ENCODE results near the gene APLF.

Gene APLF

DNA sequence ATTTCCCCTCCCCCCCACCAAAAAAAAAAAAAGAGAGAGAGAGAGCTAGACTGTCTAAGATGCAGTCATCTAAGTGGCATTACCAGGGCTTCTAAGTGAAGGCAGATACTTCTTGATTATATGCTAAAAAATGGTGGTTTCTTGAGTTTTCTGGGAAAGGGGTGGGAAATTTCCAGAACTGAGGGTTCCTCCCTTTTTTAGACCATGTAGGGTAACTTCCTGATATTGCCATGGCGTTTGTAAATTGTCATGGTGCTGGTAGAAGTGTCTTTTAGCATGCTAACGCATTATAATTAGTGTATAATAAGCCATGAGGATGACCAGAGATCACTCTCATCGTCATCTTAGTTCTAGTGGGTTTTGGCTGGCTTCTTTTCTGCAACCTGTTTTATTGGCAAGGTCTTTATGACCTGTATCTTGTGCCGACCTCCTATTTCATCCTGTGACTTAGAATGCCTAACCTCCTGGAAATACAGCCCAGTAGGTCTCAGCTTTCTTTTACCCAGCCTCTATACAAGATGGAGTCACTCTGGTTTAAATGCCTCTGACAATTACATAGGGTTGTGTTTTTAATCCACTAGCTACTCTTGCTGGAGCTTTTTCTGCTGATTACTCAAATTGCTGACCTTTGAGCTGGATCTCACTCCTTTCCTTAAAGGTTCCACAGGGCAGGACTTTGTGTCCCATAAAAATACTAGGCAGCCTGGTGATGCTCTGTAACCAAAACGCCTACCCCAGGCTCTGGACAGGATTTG is 145.6 kb downstream of the APLF start:
- no peaks in the 10 kb centered on the region for H3K36me3 ChIP-seq (ENCODE audit: control insufficient read depth, insufficient read depth, low read length)
- H3K4me2 ChIP-seq (ENCODE audit: low read length) = no peak overlapping the region
- H2AFZ ChIP-seq = no peak overlapping the region
- H3K4me3 ChIP-seq (ENCODE audit: low read depth, low read length) = no peak overlapping the region
- H3K27me3 ChIP-seq (ENCODE audit: control insufficient read depth, insufficient read depth, low read length) = no peaks in the 10 kb centered on the region
- TF ChIP-seq, protein P1, sequence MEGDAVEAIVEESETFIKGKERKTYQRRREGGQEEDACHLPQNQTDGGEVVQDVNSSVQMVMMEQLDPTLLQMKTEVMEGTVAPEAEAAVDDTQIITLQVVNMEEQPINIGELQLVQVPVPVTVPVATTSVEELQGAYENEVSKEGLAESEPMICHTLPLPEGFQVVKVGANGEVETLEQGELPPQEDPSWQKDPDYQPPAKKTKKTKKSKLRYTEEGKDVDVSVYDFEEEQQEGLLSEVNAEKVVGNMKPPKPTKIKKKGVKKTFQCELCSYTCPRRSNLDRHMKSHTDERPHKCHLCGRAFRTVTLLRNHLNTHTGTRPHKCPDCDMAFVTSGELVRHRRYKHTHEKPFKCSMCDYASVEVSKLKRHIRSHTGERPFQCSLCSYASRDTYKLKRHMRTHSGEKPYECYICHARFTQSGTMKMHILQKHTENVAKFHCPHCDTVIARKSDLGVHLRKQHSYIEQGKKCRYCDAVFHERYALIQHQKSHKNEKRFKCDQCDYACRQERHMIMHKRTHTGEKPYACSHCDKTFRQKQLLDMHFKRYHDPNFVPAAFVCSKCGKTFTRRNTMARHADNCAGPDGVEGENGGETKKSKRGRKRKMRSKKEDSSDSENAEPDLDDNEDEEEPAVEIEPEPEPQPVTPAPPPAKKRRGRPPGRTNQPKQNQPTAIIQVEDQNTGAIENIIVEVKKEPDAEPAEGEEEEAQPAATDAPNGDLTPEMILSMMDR (IDR thresholded peaks at IDR 0.05) = no peak
- H3K27ac ChIP-seq = no peak overlapping the region
- H3K9ac ChIP-seq = no peak overlapping the region
- H3K9me3 ChIP-seq (ENCODE audit: control insufficient read depth, low read length) = peaks cover 2% of the 10 kb centered on the region
- H3K79me2 ChIP-seq = no peaks in the 10 kb centered on the region
- no peaks in the 10 kb centered on the region for H3K4me1 ChIP-seq

GRCh38 chr2:68620772-68621171 is 153.4 kb downstream of the APLF start:
- no peaks in the 10 kb centered on the region for H3K4me1 ChIP-seq
- no peak overlapping the region for H3K4me3 ChIP-seq (ENCODE audit: low read depth, low read length)
- no peaks in the 10 kb centered on the region for H3K9me3 ChIP-seq (ENCODE audit: control insufficient read depth, low read length)
- H2AFZ ChIP-seq = no peak overlapping the region
- H3K36me3 ChIP-seq (ENCODE audit: control insufficient read depth, insufficient read depth, low read length) = no peaks in the 10 kb centered on the region
- TF ChIP-seq, protein P1 (IDR thresholded peaks at IDR 0.05) = no peak
- no peaks in the 10 kb centered on the region for H3K27me3 ChIP-seq (ENCODE audit: control insufficient read depth, insufficient read depth, low read length)
- no peaks in the 10 kb centered on the region for H3K79me2 ChIP-seq
- H3K9ac ChIP-seq = no peak overlapping the region
- H3K4me2 ChIP-seq (ENCODE audit: low read length) = no peak overlapping the region
- no peak overlapping the region for H3K27ac ChIP-seq

DNA sequence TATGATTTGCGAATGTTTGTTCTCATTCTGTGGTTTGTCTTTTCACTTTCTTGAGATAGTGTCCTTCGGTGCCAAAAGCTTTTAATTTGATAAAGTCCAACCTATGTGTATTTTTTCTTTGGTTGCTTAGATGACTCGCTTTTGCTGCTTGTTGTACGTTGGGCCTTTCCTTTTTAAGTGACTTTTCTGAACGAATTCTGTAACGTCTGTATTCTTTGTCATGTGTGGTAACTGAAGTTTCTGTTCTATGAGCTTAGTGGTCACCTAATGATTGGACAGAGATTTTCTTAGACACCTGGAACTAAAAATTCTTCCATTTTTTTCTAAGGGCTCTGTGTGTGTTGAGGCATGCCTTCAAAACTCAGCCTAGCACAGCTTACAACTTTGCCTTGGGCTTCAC is 156.4 kb downstream of the APLF start:
- H2AFZ ChIP-seq = no peak overlapping the region

GRCh38 chr2:68627615-68628014 is 160.2 kb downstream of the APLF start:
- Histone ChIP-seq H3K27ac (no peak overlapping the region), H3K4me2 (ENCODE audit: low read length) (no peak overlapping the region), H3K27me3 (ENCODE audit: control insufficient read depth, insufficient read depth, low read length) (no peaks in the 10 kb centered on the region), H3K79me2 (no peaks in the 10 kb centered on the region), H3K9ac (no peak overlapping the region), H3K4me1 (no peaks in the 10 kb centered on the region), H2AFZ (no peak overlapping the region), H3K36me3 (ENCODE audit: control insufficient read depth, insufficient read depth, low read length) (no peaks in the 10 kb centered on the region), H3K9me3 (ENCODE audit: control insufficient read depth, low read length) (no peaks in the 10 kb centered on the region), H3K4me3 (ENCODE audit: low read depth, low read length) (no peak overlapping the region)
- TF ChIP-seq, protein P1 (IDR thresholded peaks at IDR 0.05) = no peak

More for the DNA sequence above, 156.4 kb downstream of the APLF start:
- Histone ChIP-seq H3K4me2 (ENCODE audit: low read length) (no peak overlapping the region), H3K27ac (no peak overlapping the region), H3K79me2 (no peaks in the 10 kb centered on the region), H3K9ac (no peak overlapping the region), H3K36me3 (ENCODE audit: control insufficient read depth, insufficient read depth, low read length) (no peaks in the 10 kb centered on the region), H3K4me1 (no peaks in the 10 kb centered on the region), H3K27me3 (ENCODE audit: control insufficient read depth, insufficient read depth, low read length) (no peaks in the 10 kb centered on the region), H3K4me3 (ENCODE audit: low read depth, low read length) (no peak overlapping the region), H3K9me3 (ENCODE audit: control insufficient read depth, low read length) (no peaks in the 10 kb centered on the region)
- TF ChIP-seq, protein P1 (IDR thresholded peaks at IDR 0.05) = no peak
